Measurements from ENCODE around the gene RIN2.

Gene RIN2

DNA sequence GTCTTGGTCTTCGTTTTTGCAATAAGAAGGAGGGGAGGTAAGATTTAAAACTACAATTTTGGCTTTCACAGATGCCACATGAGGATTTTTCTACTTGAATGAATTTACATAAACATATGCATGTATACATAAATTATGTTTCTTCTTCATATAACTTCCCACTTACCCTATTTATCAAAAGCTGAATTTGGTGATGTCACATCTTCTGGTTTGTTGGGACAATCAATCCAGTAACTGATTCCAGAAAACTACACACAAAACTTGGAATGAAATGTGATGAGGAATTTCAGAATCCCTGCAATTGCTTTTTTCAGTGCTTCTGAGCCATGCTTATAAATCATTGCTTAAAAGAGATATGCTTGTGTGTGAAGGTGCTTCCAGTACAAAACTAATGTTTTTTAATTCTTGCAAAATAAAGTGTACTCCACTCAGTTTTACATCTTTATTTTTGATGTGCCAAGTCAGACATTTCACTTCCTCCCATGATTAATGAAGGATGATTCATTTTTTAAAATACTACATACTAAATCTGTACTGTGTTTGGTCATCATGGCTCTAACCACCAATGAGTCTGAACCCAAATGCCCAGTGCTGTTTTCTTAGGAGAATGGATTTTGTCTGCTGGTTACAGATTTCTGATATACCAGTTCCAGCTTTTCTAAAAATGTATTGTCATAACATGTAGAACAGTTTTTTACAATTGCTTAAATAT, 32.1 kb upstream of the RIN2 start:
- no peak overlapping the region for H3K4me3 Mint-ChIP-seq
- H3K36me3 Mint-ChIP-seq (ENCODE audit: low read depth) = no peaks in the 10 kb centered on the region
- no peak overlapping the region for H3K27ac Mint-ChIP-seq
- no peaks in the 10 kb centered on the region for H3K4me1 Mint-ChIP-seq (ENCODE audit: low read depth)
- H3K27me3 Mint-ChIP-seq (ENCODE audit: low read depth) = no peaks in the 10 kb centered on the region
- H3K9me3 Mint-ChIP-seq = no peaks in the 10 kb centered on the region
- no peak for DNase-seq (ENCODE audit: low spot score)

DNA sequence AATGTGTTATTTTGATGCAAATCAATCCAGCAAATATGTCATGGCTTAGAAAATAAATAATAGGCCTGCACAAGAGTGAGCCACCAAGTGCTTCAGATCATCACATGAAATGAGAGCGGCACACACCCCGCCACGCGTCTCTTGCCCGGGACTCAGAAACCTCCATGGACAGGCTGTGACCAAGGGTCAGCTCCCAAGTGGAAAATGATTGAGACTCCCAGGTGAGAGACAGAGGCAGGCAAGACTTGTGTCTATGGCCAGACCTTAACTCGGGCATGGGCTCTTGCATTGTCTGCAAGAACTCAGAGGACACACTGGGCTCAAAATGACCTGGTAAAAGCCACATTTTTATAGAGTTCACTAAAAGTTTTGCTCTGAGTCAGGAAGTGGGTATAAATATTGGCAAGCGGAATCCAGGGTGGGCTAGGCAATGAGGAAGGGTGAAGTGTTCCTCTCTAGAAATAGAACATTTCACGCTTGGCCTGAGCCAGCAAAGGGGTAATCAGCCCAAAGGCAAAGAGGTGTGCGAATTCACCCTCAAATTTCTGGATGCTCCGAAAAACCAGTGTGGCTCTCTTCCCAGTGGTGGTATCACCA, 30.7 kb upstream of the RIN2 start:
- Mint-ChIP-seq H3K4me3 (no peak overlapping the region), H3K36me3 (ENCODE audit: low read depth) (no peaks in the 10 kb centered on the region), H3K27ac (no peak overlapping the region), H3K9me3 (no peaks in the 10 kb centered on the region), H3K27me3 (ENCODE audit: low read depth) (no peaks in the 10 kb centered on the region), H3K4me1 (ENCODE audit: low read depth) (no peaks in the 10 kb centered on the region)
- no peak for DNase-seq (ENCODE audit: low spot score)

DNA sequence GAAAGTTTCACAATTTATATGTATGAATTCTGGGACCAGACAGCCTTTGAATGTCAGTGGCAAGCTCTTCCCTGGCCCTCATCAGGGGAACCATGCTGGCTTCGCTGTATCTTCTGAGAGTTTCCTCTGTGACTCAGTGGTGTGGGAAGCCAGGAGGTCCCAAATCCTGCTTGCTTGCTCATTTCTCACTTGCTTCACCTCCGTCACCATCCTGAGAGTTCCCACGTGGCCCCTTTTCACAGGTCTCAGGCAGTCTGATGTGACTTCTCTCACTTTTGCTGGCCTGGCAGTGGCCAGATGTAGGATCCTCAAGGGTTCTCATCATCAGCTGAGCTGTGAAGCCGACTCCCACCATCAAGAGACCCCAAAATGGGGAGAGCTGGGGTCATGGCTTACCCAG, 28.4 kb upstream of the RIN2 start:
- Mint-ChIP-seq H3K27ac (no peak overlapping the region), H3K4me3 (no peak overlapping the region), H3K36me3 (ENCODE audit: low read depth) (no peaks in the 10 kb centered on the region), H3K9me3 (no peaks in the 10 kb centered on the region), H3K27me3 (ENCODE audit: low read depth) (no peaks in the 10 kb centered on the region), H3K4me1 (ENCODE audit: low read depth) (no peaks in the 10 kb centered on the region)
- no peak for DNase-seq (ENCODE audit: low spot score)

DNA sequence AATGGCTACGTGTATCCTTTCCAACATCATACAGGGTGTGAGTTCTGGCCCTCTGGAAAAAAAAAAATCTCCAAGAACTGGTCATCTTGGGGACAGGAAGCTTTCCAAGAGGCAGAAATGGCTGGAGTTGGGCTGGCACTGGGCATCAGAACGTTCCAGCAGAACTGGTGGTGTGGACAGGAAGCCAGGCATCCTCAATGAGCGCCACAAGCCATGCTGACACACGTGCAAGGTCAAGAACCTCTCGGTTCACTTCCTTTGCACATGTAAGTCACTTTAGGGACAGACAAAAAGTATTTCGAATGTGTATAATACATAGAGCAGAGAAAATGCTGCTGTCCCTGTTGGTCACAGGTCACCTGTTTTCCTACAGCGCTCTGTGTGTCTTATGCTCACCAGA, 27.4 kb upstream of the RIN2 start:
- no peak for DNase-seq (ENCODE audit: low spot score)
- peaks cover 3% of the 10 kb centered on the region for H3K4me1 Mint-ChIP-seq (ENCODE audit: low read depth)
- H3K36me3 Mint-ChIP-seq (ENCODE audit: low read depth) = no peaks in the 10 kb centered on the region
- H3K9me3 Mint-ChIP-seq = no peaks in the 10 kb centered on the region
- H3K4me3 Mint-ChIP-seq = no peak overlapping the region
- H3K27ac Mint-ChIP-seq = no peak overlapping the region
- H3K27me3 Mint-ChIP-seq (ENCODE audit: low read depth) = no peaks in the 10 kb centered on the region

DNA sequence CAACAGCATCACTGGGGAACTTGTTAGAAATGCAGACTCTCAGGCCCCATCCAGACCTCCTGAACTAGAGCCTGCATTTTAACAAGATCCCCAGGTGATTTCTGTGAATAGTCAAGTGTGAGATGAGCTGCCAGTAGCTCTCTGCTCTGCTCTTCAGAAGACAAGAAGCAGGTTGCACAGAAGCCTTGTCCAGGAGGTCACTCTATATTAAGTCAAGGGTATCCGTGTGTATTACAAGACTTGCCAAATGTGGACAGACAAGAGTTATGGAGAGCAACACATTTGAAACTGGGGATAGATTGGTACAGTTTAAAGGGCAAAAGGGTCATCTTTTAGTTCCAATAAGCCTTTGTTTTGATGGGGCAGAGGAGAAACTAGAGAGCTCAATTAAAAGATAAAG, 23.2 kb upstream of the RIN2 start:
- no peaks in the 10 kb centered on the region for H3K9me3 Mint-ChIP-seq
- no peak overlapping the region for H3K27ac Mint-ChIP-seq

DNA sequence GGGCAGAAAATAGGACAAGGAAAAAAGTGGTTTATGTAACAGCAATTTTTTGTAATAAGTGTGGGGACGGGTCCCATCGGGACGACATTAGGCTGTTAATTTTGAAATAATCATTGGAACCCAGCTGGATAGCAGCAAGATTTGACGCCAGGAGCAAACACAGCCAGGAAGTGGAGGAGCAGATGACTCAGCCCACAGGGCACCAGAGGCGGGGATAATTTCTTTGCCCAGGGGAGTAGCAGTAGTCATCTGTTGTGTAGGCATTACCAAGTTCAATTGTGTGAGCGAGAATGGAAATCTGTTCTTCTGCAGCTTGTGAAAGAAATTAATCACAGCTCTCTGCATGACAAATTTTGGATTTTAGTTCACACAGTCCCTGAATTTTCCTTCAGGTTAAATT, 22.6 kb upstream of the RIN2 start:
- Mint-ChIP-seq H3K27ac (no peak overlapping the region), H3K36me3 (ENCODE audit: low read depth) (no peaks in the 10 kb centered on the region), H3K4me1 (ENCODE audit: low read depth) (peaks cover 5% of the 10 kb centered on the region), H3K27me3 (ENCODE audit: low read depth) (no peaks in the 10 kb centered on the region), H3K4me3 (no peak overlapping the region), H3K9me3 (no peaks in the 10 kb centered on the region)
- DNase-seq (ENCODE audit: low spot score) = no peak

More for the DNA sequence above, 23.2 kb upstream of the RIN2 start:
- Mint-ChIP-seq H3K36me3 (ENCODE audit: low read depth) (no peaks in the 10 kb centered on the region), H3K4me1 (ENCODE audit: low read depth) (peaks cover 5% of the 10 kb centered on the region), H3K4me3 (no peak overlapping the region), H3K27me3 (ENCODE audit: low read depth) (no peaks in the 10 kb centered on the region)
- DNase-seq (ENCODE audit: low spot score) = no peak

DNA sequence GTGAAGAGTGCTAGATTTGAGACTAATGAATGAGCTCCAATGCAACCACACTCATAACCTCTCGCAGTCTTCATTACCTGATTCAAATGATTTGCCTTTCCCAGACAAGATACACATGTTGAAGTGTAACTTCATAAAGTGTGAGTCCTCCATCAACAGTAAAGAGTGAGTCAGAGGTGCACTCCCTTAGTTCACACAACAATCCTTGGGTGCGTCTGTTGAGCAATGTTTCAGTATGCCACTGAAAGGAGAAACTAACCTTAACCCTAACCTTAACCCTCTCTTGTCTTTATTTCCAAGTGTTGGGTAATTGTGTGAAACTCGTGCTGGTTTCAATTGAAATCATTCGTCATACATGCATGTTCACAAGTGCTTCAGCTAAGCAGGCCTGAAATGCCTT, 21.0 kb upstream of the RIN2 start:
- no peaks in the 10 kb centered on the region for H3K36me3 Mint-ChIP-seq (ENCODE audit: low read depth)

DNA sequence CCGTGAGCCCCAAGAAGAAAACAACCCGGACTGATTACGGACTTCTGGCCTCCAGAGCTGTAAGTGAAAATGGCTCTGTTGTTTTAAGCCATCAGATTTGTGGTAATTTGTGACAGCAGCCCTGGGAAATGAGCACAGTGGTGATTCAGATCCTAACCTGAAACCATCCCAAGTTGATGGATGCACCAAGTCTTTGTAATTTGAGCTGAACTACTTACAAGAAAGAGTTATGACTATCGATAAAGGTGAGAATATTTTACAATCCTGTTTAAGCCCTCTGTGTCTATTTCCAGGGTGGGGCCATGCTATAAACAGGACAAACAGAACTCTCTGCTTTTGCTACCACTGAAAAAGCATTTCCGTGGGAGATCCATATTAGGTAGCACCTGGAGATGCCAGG, 19.1 kb upstream of the RIN2 start:
- no peaks in the 10 kb centered on the region for H3K9me3 Mint-ChIP-seq
- no peaks in the 10 kb centered on the region for H3K27me3 Mint-ChIP-seq (ENCODE audit: low read depth)
- no peak for DNase-seq (ENCODE audit: low spot score)
- no peaks in the 10 kb centered on the region for H3K36me3 Mint-ChIP-seq (ENCODE audit: low read depth)
- H3K4me1 Mint-ChIP-seq (ENCODE audit: low read depth) = peaks cover 5% of the 10 kb centered on the region
- H3K27ac Mint-ChIP-seq = no peak overlapping the region
- no peak overlapping the region for H3K4me3 Mint-ChIP-seq

More for the DNA sequence above, 21.0 kb upstream of the RIN2 start:
- peak; percentile 17 for DNase-seq (ENCODE audit: low spot score)
- no peak overlapping the region for H3K4me3 Mint-ChIP-seq
- no peak overlapping the region for H3K27ac Mint-ChIP-seq
- no peaks in the 10 kb centered on the region for H3K27me3 Mint-ChIP-seq (ENCODE audit: low read depth)
- H3K4me1 Mint-ChIP-seq (ENCODE audit: low read depth) = peaks cover 5% of the 10 kb centered on the region
- no peaks in the 10 kb centered on the region for H3K9me3 Mint-ChIP-seq

DNA sequence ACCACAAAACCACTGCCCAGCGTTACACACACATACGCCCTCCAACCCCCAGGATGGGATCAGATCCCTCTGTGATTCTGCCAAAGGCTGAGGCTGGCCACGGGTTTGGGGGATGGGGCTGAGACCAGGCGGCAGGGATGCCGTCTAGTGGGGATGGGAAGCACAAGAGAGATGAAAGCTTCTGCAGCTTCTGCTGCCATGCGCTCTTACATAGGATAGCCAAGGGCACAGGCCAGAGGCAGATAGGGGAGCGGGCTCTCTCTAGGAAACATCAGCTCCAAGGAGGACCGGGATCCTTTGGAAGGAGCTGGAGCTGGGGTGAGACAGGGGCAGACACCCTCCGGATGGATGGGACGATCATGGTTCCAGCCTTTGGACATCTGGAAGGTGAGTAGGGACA, 18.7 kb upstream of the RIN2 start:
- no peak overlapping the region for H3K4me3 Mint-ChIP-seq
- H3K4me1 Mint-ChIP-seq (ENCODE audit: low read depth) = peaks cover 5% of the 10 kb centered on the region
- DNase-seq (ENCODE audit: low spot score) = no peak
- no peaks in the 10 kb centered on the region for H3K27me3 Mint-ChIP-seq (ENCODE audit: low read depth)
- H3K27ac Mint-ChIP-seq = no peak overlapping the region
- H3K36me3 Mint-ChIP-seq (ENCODE audit: low read depth) = no peaks in the 10 kb centered on the region
- no peaks in the 10 kb centered on the region for H3K9me3 Mint-ChIP-seq

DNA sequence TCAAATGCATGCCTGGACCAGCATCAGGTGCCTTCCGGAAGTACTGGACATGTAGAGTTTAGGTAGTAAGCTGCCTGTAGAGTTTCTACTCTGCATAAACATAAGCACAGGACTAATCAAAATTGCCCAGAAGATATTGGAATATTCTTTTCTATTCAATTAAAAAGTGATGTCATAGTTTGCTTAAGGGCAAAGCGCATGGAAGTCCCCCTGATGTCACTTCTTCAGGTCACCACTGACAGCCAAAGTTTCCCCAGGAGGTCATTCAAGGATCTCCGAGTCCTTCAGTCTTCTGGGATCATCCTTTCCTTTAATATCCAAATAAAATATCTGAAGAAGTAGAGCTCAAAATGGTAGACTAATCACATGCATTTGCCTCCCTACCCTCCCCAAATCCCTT, 17.5 kb upstream of the RIN2 start:
- H3K9me3 Mint-ChIP-seq = no peaks in the 10 kb centered on the region
- no peaks in the 10 kb centered on the region for H3K36me3 Mint-ChIP-seq (ENCODE audit: low read depth)
- DNase-seq (ENCODE audit: low spot score) = no peak
- H3K4me1 Mint-ChIP-seq (ENCODE audit: low read depth) = peaks cover 1% of the 10 kb centered on the region
- H3K27me3 Mint-ChIP-seq (ENCODE audit: low read depth) = no peaks in the 10 kb centered on the region
- H3K27ac Mint-ChIP-seq = no peak overlapping the region
- no peak overlapping the region for H3K4me3 Mint-ChIP-seq

DNA sequence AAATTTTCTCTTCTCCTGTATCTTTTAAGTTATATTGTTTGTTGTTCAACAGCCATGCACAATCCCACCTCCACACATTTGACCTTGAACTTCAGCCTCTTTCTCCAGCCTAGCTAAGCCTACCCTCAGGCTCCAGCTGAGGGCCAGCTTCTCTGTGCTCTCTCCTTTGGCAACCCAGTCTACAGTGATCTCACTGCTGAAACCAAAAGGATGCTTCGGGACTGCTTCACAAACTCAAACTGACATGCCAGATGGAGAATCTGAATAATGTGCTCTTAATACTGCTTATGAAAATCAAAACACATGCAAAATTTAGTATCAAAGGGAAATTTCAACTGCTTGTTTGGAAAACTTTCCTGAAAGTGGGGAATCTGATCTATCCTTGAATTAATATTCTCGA, 16.1 kb upstream of the RIN2 start:
- Mint-ChIP-seq H3K9me3 (peaks cover 3% of the 10 kb centered on the region), H3K27me3 (ENCODE audit: low read depth) (no peaks in the 10 kb centered on the region), H3K36me3 (ENCODE audit: low read depth) (no peaks in the 10 kb centered on the region), H3K4me1 (ENCODE audit: low read depth) (peaks cover under 1% of the 10 kb centered on the region), H3K4me3 (no peak overlapping the region), H3K27ac (no peak overlapping the region)
- DNase-seq (ENCODE audit: low spot score) = no peak

DNA sequence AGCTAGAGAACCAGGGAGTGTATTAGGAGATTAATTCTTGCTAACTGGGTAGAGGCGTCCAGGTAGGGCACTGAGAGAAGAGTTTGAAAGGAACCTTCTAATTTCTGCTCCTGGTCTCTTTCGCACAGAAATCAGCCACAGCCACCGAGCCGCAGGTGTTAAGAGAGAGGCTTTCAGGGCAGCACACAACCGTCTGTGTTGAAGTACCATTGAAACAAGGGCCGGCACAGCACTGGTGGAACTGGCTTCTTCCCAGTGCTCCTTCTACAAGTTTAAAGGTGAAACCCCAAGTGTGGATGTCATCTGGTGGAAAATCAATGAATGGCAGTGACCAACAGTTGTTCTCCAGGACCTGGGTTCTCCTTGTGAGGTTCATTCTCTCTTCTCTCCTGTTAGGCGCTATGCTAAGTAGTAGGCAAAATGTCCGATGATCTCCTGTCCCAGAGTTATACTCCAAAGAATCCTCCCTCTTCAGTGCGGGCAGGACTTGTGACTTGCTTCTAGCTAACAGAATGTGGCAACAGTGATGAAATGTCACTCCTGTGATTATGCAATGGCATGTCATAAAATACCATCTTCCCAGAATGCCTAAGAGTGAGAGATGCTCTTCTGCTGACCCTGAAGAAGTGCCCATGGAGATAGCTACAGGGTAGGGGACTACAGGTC, 15.0 kb upstream of the RIN2 start:
- H3K27me3 Mint-ChIP-seq (ENCODE audit: low read depth) = no peaks in the 10 kb centered on the region
- H3K27ac Mint-ChIP-seq = no peak overlapping the region
- no peaks in the 10 kb centered on the region for H3K36me3 Mint-ChIP-seq (ENCODE audit: low read depth)
- peaks cover 3% of the 10 kb centered on the region for H3K9me3 Mint-ChIP-seq
- DNase-seq (ENCODE audit: low spot score) = no peak
- H3K4me1 Mint-ChIP-seq (ENCODE audit: low read depth) = no peaks in the 10 kb centered on the region
- no peak overlapping the region for H3K4me3 Mint-ChIP-seq

DNA sequence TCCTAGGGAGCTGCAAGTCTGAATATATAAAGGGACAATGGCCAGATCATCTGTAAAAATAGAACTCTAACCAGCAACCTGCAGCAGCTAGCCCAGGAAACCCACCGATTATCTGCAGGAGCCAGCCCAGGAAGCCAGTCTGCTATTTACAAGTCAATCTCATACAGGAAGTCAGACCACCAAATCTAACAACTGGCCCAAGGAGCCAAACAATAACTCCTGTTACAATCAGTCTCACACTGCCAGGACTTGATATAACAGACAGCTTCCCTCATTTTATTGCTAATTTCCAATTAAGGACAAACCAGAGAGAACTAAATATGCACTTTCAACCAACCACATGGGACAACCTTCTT, 14.4 kb upstream of the RIN2 start:
- Mint-ChIP-seq H3K4me1 (ENCODE audit: low read depth) (no peaks in the 10 kb centered on the region), H3K9me3 (peaks cover 3% of the 10 kb centered on the region), H3K27me3 (ENCODE audit: low read depth) (no peaks in the 10 kb centered on the region), H3K36me3 (ENCODE audit: low read depth) (no peaks in the 10 kb centered on the region), H3K27ac (no peak overlapping the region), H3K4me3 (no peak overlapping the region)
- DNase-seq (ENCODE audit: low spot score) = no peak

DNA sequence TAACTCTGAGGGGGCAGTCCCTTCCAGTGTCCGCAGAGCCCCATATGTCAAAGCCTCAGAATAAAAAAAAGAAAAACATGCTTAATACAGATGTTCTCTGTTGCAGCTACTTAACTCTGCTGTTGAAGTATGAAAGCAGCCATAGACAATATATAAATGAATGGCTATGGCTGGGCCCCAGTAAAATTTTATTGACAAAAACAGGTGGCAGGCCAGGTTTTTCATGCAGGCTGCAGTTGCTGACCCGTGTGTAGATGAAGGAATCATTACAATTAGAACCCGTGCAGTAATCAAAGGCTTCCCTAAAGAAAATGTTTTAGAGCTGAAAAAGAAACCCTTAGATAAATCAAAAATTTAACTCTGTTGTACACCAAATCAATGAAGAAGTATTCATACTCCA, 13.0 kb upstream of the RIN2 start:
- H3K4me1 Mint-ChIP-seq (ENCODE audit: low read depth) = no peaks in the 10 kb centered on the region
- H3K9me3 Mint-ChIP-seq = peaks cover 3% of the 10 kb centered on the region
- no peak for DNase-seq (ENCODE audit: low spot score)
- H3K27me3 Mint-ChIP-seq (ENCODE audit: low read depth) = no peaks in the 10 kb centered on the region
- H3K36me3 Mint-ChIP-seq (ENCODE audit: low read depth) = no peaks in the 10 kb centered on the region
- H3K27ac Mint-ChIP-seq = no peak overlapping the region
- H3K4me3 Mint-ChIP-seq = no peak overlapping the region

All from T-helper 2 cell treated with Interferon-gamma antibody and Interleukin-4, amounts not matched to agents 5 μg/mL and 100 μg/mL, for 36 hours (primary cell).